Adrenal gland (tissue), 5 donors: ENCODE data around the gene ZNF20.

Experiments
- POLR2A ChIP-seq, 2 donors: fragments of 450-650 bp; IDR thresholded peaks; one replicate each; pipeline ENCODE4 v1.6.1; 2017; ENCODE audit warnings: antibody characterized with exemption in 2 of 2, mild to moderate bottlenecking in 2 of 2, moderate library complexity in 1 of 2
- TF ChIP-seq, protein P1 (sequence below), 6 experiments: fragments of 450-650 bp in 4 of 6; fragments of 200-600 bp in 2 of 6; sonication (generic) in 1 of 6; IDR thresholded peaks; 1 replicate in 5 of 6; 2 replicates in 1 of 6; pipeline versions ENCODE4 v1.5.1 to v1.8.0; 2016 to 2021; ENCODE audit warnings: antibody characterized with exemption in 6 of 6, mild to moderate bottlenecking in 2 of 6, moderate library complexity in 1 of 6
- donor health status: DM: no; HTN: no; CAD: no.

DNA sequence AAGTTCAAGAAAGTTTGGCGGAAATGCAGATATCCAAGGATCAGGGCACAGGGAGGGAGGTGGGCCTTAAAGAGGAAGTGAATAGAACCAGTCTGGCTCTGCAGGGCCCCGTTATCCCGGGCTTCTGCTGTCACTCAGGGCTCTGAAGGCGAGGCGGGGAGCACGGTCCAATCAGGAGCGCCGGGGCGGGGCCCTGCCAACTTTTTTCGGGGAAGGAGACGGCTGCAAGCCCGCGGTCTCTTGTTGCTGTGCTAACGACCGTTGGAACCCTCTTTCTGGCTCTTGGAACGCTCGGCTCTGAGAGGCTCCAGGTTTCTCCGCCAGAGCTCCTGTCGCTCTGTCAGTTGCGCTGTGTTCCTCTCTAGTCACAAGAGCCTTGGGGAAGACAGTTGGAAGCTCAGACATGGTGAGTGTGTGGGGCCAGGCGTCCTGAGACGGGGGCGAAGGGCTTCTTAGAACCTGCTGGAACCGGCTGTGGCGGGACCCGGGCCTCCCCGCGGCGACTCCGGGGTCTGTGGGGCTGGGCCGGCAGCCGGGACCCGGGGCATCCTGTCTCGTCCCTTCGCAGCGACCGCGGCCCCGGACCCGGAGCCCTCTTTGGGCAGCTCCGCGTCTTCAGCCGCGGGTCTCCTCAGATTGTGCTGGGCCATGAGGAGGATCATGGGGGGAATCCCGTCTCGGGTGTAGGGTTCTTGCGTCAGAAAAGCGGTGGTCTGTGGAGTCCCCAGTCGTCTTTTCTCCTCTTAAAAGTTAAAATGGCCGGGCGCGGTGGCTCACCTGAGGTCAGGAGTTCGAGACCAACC is 47.9 kb downstream of the ZNF20 start:
- peak in 1 of 2 donors; percentile 41 for TF ChIP-seq POLR2A (IDR thresholded peaks at IDR 0.05)
- TF ChIP-seq, protein P1, sequence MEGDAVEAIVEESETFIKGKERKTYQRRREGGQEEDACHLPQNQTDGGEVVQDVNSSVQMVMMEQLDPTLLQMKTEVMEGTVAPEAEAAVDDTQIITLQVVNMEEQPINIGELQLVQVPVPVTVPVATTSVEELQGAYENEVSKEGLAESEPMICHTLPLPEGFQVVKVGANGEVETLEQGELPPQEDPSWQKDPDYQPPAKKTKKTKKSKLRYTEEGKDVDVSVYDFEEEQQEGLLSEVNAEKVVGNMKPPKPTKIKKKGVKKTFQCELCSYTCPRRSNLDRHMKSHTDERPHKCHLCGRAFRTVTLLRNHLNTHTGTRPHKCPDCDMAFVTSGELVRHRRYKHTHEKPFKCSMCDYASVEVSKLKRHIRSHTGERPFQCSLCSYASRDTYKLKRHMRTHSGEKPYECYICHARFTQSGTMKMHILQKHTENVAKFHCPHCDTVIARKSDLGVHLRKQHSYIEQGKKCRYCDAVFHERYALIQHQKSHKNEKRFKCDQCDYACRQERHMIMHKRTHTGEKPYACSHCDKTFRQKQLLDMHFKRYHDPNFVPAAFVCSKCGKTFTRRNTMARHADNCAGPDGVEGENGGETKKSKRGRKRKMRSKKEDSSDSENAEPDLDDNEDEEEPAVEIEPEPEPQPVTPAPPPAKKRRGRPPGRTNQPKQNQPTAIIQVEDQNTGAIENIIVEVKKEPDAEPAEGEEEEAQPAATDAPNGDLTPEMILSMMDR (IDR thresholded peaks at IDR 0.05) = no peak
